Measurements from ENCODE around the gene APCDD1L.
A peak's percentile ranks its signal among the peaks of the same experiment; 100 is the strongest.

Gene APCDD1L

DNA sequence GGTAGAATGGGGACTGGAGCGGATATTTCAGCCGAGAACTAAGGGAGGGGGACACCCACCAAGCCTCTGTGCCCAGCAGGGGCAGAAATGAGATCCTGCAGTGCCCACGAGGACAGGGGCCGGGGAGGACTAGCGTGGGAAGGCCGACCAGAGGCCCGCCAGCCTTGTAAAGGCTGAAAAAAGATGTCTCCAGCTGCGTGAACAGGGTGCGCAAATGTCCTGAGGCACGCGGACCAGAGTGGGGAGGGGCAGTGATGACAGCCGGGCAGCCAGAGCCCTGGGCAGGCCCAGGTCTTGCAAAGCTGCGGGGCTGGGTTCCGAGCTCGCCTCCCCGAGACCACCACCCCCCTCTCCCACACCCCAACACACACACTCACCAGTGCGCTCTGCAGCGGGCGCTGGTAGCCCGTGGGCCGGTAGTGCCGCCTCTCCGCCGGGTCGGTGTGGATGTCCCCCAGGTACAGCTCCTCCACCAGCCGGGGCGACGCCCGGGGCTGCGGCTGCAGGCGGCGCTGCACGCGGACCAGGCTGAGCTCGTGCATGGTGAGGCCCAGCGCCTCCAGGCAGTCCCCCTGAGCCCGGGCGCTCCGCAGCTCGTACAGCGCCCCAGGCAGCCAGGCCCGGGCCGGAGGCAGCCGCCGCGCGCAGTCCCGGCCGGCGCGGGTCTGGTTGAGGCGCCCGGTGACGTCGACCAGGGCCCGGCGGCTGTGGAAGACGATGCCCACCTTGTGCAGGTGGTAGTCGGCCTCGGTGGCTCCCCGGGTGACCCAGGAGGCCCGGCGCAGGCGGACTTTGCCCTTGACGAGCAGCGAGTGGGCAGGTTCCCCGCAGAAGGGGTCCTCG lies 48.2 kb downstream of the APCDD1L start:
- no peak for DNase-seq (ENCODE audit: low spot score)

DNA sequence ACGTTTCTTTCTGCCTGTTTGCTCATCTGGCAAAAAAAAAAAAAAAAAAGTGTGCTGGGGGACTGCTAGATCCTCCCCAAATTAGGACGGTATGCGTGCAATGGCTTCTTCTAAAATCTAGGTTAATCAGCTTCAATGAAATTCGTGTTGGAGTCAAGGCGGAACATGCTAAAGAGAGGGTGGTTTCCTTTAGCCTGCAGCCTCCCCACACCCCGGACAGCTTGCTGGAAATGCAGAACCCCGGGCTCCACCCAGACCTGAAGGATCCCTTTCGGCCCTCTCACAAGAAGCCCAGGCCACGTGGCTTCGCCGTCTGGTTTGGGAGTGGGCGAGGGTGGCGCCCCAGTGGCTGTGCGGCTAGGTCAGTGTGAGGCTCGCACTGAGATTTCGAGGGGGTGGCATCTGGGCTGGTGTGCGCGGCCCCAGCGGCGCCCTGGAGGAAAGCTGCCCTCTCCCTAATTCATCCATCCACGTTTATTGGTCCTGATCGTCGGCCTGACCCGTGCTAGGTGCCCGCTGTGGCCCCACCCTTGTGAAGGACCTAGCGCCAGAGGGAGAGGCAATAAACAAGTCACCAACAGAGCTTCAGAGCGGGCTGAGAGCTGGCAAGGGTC lies 49.0 kb downstream of the APCDD1L start:
- DNase-seq (ENCODE audit: low spot score), result no peak

DNA sequence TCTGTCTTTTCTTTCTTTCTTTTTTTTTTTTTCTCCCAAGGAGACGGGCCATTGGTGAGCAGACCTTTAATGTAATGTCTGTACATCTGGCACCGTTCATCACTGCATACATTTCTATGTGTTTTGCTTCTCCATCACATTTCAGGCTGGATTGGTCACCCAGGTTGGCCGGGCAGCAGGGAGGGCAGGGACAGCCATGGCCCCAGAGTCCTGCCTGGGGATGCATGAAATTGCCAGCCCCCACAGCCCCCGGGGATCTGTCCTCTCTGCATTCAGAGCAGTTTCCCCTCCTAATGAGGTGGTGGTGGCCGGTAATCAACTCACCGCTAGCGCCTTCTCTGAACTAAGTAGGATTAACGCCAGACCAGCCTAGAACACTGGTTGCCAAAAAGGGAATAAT lies 50.4 kb downstream of the APCDD1L start:
- no peak for DNase-seq (ENCODE audit: low spot score)

- DNase-seq (ENCODE audit: low spot score), result no peak
Measured at GRCh38 chr20:58463256-58463655, 51.9 kb downstream of the APCDD1L start.

DNA sequence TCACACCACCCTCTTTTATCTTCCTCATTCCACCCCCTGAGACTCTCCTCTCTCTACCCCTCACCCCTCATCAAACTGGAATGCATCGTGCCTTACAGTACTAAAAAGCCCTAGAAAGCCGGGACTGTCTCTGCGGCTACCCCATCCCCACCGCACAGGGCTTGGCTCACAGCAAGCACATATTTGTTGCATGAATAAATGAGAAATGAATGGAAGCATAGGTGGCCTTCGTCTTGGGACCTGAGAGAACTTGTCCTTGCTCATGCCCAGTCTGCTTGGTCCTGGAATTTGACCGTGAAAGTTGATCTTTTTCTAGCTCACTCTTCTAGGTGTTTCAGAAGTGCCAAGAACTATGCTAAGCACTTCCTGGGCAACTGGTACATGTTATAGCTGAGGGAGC lies 53.3 kb downstream of the APCDD1L start:
- DNase-seq (ENCODE audit: low spot score), result no peak

GRCh38 chr20:58461104-58461503 lies 54.1 kb downstream of the APCDD1L start:
- no peak for DNase-seq (ENCODE audit: low spot score)

DNA sequence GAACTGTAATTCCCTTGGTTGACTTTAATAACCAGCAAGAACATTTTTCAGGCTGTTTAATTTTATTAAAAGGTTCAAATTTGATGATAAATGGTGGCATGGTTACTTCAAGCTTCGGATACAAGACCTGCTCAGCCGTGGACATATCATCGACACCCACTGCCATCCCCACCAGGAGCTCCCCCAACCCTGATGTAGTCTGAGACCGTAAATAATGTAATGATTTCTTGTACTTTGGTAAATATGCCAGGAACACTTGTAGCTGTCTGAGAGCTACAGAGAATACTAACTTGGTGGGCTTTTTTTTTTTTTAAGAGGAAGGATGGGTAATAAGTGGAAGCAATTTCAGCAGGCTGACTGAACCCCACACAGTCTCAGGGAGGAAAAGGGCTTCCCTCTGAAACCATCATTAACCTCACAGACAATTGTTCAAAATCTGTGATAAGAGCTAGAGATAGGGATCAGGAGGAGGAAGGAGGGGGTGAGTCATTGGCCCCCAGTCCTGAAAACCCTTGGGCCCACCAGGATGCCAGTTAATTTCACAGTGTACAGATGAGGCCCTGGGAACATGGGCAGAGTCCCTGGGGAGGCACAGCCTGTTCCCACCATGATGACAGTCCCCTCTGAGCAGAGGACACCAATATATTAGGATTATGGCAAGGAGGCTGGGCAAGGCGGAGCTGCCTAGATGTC lies 56.0 kb downstream of the APCDD1L start:
- DNase-seq (ENCODE audit: low spot score), result no peak

DNA sequence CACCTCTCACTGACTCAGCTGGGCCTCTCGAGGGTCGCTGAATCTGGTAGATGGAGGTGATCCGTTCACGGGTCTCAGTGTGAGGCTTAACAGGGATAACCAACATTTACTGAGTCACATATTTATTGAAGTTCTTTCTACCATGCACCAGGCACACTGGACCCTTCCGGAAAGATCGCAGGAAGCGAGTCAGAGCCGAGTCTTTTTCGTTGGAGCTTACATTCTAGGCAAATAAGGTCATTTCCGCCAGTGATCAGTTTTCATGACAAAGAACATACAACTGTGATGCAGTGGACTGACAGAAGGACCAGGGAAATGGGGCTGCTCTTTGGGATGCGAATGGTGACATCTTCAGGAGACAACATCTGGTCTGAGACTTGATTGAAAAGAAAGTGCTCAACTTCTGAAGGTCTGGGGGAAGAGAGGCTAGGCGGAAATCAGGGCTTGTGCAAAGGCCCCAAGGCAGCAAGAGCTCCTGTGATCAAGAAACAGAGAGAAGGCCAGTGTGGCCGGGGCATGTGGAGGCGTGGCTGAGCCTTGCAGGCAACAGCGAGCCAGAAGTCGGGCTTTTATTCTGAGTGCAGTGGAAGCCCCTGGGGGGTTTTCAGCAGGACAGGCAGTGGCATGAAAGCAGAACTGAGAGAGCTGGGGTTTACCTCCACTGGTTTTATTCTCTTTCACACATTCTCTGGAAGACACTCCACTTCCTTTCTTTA lies 56.7 kb downstream of the APCDD1L start:
- no peak for DNase-seq (ENCODE audit: low spot score)

DNA sequence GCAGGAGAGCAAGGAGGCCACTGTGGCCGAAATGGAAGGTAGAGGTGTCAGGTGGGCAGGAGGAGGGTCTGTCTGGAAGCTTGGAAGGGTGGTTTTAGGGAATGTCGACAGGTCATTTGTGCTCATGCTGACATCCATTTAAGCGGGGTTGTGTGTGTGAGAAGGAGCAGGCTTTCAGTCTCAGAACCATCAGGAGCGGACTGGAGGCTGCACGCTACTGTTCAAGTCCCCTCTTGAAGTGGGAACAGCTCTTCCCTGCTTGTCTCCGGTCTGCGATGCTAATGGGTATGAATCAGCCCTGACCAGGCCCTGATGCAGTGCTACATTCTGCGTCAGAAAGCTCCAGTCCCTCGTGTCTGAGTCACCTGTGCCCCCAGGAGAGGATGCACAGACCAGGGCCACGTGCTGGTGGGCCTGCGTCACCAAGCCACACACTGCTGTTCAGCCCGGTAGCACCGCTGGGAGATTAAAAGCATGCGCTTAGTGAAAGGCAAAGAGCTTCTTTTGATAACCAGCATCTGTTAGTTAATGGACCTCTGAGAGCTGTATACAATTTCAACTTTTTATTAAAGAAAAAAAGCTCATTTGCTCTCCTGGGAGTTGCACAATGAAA lies 58.0 kb downstream of the APCDD1L start:
- no peak for DNase-seq (ENCODE audit: low spot score)

GRCh38 chr20:58454460-58454859 lies 60.7 kb downstream of the APCDD1L start:
- DNase-seq (ENCODE audit: low spot score), result no peak

DNA sequence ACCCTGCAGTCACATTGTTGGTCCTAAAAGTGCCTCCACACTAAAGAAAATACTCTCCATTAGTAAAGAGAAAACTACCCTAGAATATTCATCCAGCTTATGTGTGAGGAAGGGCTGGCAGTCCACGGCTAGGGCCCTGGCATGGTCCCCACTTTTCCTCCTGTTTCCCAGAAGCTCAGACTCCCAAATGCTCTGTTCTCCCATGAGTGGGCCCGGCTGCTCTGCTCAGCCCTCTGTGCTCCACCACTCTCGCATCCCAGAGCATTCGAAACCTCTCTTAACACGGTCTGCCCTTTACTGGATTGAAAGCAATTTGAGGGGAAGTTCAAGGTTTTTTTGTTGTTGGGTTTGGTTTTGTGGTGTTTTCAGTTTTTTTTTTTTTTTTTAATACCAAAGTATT lies 61.8 kb downstream of the APCDD1L start:
- no peak for DNase-seq (ENCODE audit: low spot score)

DNA sequence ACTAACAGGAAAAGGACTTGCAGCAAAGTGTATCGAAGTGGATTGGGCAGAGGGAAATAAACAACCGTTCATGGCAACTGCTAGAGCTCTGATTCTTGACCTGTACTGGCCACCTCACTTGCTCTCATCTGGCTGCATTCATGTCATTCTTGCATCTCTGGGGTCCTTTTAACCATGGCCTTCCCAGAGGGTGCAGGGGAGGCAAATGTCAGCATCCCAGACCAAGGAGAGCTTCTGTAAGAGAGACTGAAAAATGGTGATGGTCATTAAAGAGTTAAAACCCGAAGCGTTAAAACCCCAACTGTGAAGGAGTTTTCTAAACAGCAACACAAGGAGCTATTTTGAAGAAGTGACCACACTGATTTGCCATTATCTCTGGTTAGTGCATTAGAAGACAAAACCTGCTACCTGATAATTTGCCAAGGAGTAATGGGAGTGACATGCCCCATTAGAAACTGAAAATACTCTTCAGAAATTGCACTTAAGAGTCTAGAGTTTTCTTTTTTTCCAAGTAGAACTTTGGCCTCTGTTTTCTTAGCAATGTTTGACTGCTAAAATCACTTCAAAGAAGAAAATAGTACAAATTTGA lies 62.4 kb downstream of the APCDD1L start:
- DNase-seq (ENCODE audit: low spot score), result no peak

GRCh38 chr20:58450254-58450653 lies 64.9 kb downstream of the APCDD1L start:
- DNase-seq (ENCODE audit: low spot score), result no peak

- DNase-seq (ENCODE audit: low spot score), result no peak
Measured at GRCh38 chr20:58449681-58450221, 65.4 kb downstream of the APCDD1L start.

DNA sequence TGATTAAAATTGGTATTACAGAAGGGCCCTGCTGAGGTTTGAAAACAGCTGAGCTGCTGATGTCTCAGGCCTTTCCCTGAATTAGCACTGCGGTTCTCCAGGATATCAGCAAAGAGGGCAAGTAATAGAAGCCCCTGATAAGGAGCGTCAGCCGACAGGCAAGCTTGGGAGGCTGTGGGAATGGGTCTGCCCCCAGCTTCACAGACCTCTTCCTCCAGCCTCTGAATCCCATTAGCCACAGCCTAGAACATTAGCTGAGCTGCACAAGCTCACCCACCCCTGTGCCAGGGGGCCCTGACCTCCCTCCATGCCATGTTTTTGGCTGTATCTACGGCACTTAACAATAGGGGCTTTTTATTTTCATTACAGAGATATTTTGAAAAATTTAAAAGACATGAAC lies 66.2 kb downstream of the APCDD1L start:
- DNase-seq (ENCODE audit: low spot score), result no peak

GRCh38 chr20:58447511-58448391 lies 67.4 kb downstream of the APCDD1L start:
- DNase-seq (ENCODE audit: low spot score), result peak; percentile 45

- no peak for DNase-seq (ENCODE audit: low spot score)
Measured at GRCh38 chr20:58446960-58447265, 68.3 kb downstream of the APCDD1L start.

DNA sequence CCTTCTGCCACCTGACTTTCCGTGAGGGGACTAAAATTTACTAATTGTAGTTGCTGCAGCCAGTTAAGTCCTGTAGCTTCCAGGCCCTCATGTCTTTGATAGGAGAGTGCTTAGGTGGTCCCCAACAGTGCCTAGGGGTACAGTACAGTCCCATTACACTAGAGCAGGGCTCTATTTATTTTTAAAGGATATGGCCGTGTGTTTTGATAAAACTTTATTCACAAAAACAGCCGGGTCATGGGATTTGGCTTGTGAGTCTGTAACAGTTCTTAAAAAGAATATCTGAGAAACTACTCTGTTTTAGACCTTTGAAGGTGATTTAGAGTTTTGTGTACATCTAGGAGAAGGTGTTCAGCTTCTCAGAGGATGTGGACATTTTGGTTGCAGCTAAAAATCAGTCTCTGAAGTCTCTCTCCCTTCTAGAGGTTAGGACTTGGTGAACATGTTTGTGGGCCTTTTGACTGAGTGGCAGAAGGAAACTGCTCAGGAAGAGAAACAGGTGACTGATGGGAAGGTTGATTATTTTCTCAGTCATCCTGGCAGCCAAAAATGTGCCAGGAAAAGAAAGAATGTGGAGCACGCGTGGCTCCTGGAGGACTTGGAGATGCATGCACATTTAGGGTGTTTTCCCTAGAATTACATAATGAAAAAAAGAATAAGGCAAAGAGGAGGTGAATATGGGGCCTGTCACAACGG lies 68.8 kb downstream of the APCDD1L start:
- DNase-seq (ENCODE audit: low spot score), result no peak

DNA sequence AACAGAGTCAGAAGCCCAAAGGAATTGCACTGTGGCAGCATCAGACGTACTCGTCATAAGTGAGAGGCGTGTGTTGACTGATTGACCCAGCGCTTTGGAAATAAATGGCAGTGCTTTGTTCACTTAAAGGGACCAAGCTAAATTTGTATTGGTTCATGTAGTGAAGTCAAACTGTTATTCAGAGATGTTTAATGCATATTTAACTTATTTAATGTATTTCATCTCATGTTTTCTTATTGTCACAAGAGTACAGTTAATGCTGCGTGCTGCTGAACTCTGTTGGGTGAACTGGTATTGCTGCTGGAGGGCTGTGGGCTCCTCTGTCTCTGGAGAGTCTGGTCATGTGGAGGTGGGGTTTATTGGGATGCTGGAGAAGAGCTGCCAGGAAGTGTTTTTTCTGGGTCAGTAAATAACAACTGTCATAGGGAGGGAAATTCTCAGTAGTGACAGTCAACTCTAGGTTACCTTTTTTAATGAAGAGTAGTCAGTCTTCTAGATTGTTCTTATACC lies 70.4 kb downstream of the APCDD1L start:
- DNase-seq (ENCODE audit: low spot score), result no peak

DNA sequence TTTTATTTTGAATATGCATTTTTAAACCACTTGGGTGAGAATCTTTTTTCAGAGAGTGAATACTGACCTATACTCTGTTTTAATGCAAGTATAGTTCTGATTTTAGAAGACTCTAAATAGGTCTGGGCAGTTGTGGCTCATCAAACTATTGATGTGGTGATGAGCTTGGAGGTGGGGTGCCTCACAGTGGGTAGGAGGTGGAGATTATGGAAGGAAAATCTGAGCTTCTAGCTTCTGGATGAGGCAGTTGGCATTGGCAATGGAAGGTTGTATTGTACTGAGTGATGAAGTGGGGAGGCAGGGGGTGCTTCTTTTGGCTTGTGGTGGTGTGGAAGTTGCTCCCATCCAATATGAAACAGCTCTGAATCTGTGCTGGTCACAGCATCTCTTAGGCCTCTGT lies 73.5 kb downstream of the APCDD1L start:
- DNase-seq (ENCODE audit: low spot score), result no peak

All from hepatic stellate cell (primary cell).